Measurements from ENCODE around the gene CUEDC1.

CUEDC1 gene

GRCh38 chr17:57874434-57875289 is 80.5 kb downstream of the CUEDC1 start:
- DNase-seq = no peak

- DNase-seq = no peak
Measured at GRCh38 chr17:57874058-57874419, 81.2 kb downstream of the CUEDC1 start.

- DNase-seq = no peak
Measured at GRCh38 chr17:57873261-57874057, 81.8 kb downstream of the CUEDC1 start.

- DNase-seq = no peak
Measured at GRCh38 chr17:57872536-57872935, 82.7 kb downstream of the CUEDC1 start.

- DNase-seq = no peak
Measured at GRCh38 chr17:57871863-57872262, 83.3 kb downstream of the CUEDC1 start.

GRCh38 chr17:57871155-57871554 is 84.1 kb downstream of the CUEDC1 start:
- DNase-seq = no peak

- no peak for DNase-seq
Measured at GRCh38 chr17:57870283-57870635, 85.0 kb downstream of the CUEDC1 start.

- DNase-seq = no peak
Measured at GRCh38 chr17:57869617-57870282, 85.5 kb downstream of the CUEDC1 start.

- no peak for DNase-seq
Measured at GRCh38 chr17:57868910-57869616, 86.1 kb downstream of the CUEDC1 start.

- DNase-seq = no peak
Measured at GRCh38 chr17:57868007-57868909, 87.0 kb downstream of the CUEDC1 start.

- DNase-seq = no peak
Measured at GRCh38 chr17:57867126-57867525, 88.1 kb downstream of the CUEDC1 start.

- DNase-seq = no peak
Measured at GRCh38 chr17:57866723-57867122, 88.5 kb downstream of the CUEDC1 start.

- no peak for DNase-seq
Measured at GRCh38 chr17:57866319-57866718, 88.9 kb downstream of the CUEDC1 start.

- DNase-seq = no peak
Measured at GRCh38 chr17:57864273-57864672, 90.9 kb downstream of the CUEDC1 start.

- DNase-seq = no peak
Measured at GRCh38 chr17:57862694-57863667, 92.2 kb downstream of the CUEDC1 start.

- no peak for DNase-seq
Measured at GRCh38 chr17:57861790-57862693, 93.2 kb downstream of the CUEDC1 start.

- peak; percentile 27 for DNase-seq
Measured at GRCh38 chr17:57861000-57861789, 94.0 kb downstream of the CUEDC1 start.

- no peak for DNase-seq
Measured at GRCh38 chr17:57860414-57860999, 94.7 kb downstream of the CUEDC1 start.

All from T-helper 9 cell (primary cell).